Neural progenitor cell (in vitro differentiated cells): ENCODE results near the gene TMEM132E.

Source experiments
- EZH2phosphoT487 ChIP-seq: fragments of 200-600 bp; sonication (generic); IDR thresholded peaks from 2 replicates; pipeline ENCODE4 v1.6.1; 2017; ENCODE audit warnings: antibody characterized with exemption
- TF ChIP-seq, protein P1 (sequence below): fragments of 200-600 bp; sonication (generic); IDR thresholded peaks from 2 replicates; pipeline ENCODE4 v1.5.1; 2017; ENCODE audit warnings: antibody characterized with exemption, mild to moderate bottlenecking

DNA sequence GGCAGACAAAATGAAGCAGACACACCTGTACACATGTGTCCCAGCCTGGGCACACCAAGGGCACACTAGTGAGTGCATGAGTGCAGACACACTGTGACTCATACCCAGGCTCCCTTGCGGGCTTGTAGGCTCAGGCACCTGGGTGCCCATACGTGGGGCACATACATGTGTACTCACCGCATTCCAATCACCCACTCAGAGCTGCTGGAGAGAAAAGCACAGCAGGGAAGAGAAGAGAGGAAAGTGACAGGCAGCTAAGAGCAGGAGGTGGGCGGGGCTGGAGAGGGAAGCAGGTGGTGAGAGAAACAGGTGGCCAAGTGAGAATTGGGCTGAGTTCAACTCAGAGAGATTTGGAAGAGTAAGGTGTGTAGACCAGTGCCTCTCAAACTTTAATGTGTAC is 54.0 kb downstream of the TMEM132E start:
- TF ChIP-seq, protein P1, sequence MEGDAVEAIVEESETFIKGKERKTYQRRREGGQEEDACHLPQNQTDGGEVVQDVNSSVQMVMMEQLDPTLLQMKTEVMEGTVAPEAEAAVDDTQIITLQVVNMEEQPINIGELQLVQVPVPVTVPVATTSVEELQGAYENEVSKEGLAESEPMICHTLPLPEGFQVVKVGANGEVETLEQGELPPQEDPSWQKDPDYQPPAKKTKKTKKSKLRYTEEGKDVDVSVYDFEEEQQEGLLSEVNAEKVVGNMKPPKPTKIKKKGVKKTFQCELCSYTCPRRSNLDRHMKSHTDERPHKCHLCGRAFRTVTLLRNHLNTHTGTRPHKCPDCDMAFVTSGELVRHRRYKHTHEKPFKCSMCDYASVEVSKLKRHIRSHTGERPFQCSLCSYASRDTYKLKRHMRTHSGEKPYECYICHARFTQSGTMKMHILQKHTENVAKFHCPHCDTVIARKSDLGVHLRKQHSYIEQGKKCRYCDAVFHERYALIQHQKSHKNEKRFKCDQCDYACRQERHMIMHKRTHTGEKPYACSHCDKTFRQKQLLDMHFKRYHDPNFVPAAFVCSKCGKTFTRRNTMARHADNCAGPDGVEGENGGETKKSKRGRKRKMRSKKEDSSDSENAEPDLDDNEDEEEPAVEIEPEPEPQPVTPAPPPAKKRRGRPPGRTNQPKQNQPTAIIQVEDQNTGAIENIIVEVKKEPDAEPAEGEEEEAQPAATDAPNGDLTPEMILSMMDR = no peak
- no peak for TF ChIP-seq EZH2phosphoT487
